Thyroid gland (tissue), 4 donors: ENCODE results near the gene FASN.

Source experiments
- CTCF ChIP-seq, 6 experiments: fragments of 200-600 bp in 3 of 6; fragments of 450-650 bp in 3 of 6; sonication (generic) in 3 of 6; IDR thresholded peaks; one replicate each; pipeline ENCODE4 v1.5.1; 2016 to 2019; ENCODE audit warnings: antibody characterized with exemption in 6 of 6, mild to moderate bottlenecking in 2 of 6, inconsistent platforms in 1 of 6, moderate library complexity in 1 of 6
- POLR2A ChIP-seq, 2 donors: fragments of 450-650 bp; IDR thresholded peaks; one replicate each; pipeline ENCODE4 v1.6.1; 2017; ENCODE audit warnings: antibody characterized with exemption in 2 of 2, mild to moderate bottlenecking in 2 of 2, moderate library complexity in 1 of 2

DNA sequence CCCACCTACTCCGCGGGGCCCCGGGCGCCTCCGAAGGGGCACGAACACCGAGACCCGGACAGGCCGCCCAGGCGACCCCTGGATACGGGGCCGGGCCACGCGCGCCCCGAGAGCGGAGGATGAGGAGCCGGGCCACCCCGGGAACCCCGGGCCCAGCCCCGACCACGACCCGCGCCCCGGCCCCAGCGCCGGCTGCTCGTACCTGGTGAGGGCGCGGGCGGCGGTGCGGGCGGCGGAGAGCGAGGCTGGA lies 192 bp downstream of the FASN start:
- TF ChIP-seq CTCF (IDR thresholded peaks at IDR 0.05) (no peak), POLR2A (IDR thresholded peaks at IDR 0.05) (no peak)
